Stimulated activated CD4-positive, alpha-beta T cell treated with anti-CD3 and anti-CD28 coated beads, Interleukin-4, amount 100 ng/mL, for 1 hour (primary cell): ENCODE results near the gene SIRT6.
A peak's percentile ranks its signal among the peaks of the same experiment; 100 is the strongest.
"Not testable (repeated sequence)": the region's sequence is repeated elsewhere in the genome, so short reads cannot be mapped to it uniquely, and the experiment has no call there.

ENCODE experiments used
- DNase-seq: peaks from one replicate; pipeline ENCODE4 v3.0.0-alpha.2; 2020

Gene SIRT6

GRCh38 chr19:4198467-4199126 is 16.2 kb upstream of the SIRT6 start:
- no peak for DNase-seq

GRCh38 chr19:4197625-4198466 is 15.5 kb upstream of the SIRT6 start:
- no peak for DNase-seq

DNA sequence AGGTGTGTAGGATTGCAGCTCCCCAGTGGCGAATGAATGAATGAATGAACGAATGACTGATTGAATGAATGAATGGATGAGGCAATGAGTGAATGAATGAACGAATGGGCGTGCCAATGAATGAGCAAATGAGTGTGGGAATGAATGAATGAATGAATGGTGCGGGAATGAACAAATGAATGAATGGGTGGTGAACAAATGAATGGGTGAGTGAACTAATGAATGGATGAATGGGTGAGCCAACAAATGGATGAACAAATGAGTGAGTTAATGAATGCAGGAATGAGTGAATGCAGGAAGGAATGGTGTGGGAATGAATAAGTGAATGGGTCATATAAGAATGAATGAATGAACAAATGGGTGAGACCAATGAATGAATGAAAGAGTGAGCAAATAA is 14.9 kb upstream of the SIRT6 start:
- no peak for DNase-seq

DNA sequence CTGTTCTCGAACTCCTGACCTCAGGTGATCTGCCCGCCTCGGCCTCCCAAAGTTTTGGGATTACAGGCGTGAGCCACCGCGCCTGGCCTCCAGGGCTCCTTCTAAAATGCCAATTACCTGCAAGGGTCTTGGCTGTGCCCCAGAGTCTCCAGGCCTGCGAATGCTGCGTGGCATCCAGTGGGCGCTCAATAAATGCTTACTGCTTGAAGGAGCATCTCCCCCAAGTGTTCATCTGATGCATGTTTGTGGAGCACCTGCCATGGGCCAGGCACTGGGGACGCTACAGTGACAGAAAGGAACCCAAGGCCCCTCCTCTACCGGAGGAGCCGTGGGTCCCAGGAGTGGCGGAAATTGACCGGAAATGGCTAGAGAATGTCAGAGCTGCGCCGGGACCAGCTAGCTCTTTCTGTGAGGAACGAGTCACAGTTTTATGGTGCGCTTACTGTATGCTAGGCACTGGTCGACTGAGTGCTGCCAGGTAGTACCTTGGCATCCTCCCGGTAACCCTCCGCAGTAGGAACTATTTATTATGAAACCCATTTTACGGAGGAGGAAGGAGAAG is 14.3 kb upstream of the SIRT6 start:
- DNase-seq, result no peak

DNA sequence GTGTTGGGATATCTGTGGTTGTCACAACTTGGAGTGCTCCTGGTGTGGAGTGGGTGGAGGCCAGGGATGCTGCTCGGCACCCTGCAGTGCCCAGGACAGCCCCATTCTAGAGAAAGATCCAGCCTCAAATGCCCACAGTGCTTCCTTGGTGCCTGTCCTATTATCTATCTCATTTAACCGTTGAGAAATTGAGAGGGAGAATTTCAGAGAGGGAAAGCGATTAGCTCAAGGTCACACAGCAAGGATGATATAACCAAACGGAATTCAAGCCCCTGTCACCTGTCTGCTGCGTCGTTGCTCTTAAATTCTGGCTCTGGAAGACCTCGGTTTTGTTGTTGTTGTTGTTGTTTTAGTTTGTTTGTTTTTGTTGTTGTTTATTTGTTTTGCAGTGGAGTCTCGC is 13.6 kb upstream of the SIRT6 start:
- no peak for DNase-seq

DNA sequence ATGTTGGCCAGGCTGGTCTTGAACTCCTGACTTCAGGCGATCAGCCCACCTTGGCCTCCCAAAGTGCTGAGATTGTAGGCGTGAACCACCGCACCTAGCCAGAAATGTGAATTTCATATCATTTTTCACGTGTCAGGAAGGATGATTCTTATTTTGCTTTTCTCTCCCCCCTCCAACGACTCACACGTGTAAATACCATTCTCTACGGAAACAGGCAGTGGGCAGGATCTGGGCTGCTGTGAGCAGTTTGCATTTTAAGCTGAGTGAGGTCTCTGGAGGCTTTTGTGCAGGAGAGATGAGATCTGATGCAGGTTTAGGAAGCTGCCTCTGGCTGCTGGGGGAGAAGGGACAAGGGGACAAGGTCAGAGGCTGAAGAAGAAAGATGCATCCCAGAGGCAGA is 12.0 kb upstream of the SIRT6 start:
- no peak for DNase-seq

- not testable (repeated sequence) for DNase-seq
Observed at GRCh38 chr19:4192537-4192936, 10.2 kb upstream of the SIRT6 start.

GRCh38 chr19:4189641-4190040 is 7.3 kb upstream of the SIRT6 start:
- no peak for DNase-seq

- DNase-seq, result no peak
Observed at GRCh38 chr19:4187313-4188122, 5.2 kb upstream of the SIRT6 start.

DNA sequence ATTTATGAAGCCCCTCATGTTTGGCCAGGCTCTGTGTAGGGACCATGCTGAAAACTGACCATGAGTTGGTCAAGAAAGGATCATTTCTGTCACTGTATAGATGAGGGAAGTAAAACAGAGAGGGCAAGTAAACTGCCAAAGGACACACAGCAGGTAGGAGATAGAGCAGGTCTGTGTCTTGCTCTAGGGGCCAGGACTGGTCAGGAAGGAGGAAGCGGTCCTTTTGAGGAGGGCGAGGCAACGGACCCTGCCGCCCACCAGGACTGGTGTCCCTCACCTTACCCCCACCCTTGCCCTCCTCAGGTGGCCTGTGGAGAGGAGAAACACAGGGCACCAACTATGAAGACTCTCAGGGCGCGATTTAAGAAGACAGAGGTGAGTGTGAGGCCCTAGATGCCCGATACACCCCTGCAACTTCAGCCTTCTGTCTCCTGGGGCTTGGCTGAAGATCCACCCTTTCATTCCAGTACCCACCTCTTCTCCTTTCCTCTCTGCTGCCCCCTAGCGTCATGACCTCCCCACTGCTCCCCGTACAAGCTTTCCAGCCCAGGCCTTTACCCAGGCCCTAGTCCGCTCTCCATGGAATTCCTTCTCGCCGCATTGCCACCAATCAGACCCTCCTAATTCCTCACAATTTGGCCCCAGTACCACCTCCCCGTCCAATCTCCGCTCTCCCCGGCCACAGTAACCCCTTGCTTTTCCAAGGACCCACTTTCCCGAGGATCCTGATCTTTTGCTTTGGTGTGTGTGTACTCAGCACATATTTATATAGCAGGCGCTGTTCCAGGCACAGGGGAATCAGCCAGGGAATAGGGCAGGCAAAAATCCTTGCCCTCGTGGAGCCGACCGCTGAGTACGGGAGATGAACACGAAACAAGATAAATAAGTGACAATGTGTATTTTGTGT is 4.0 kb upstream of the SIRT6 start:
- peak; percentile 77 for DNase-seq

GRCh38 chr19:4185413-4186086 is 3.2 kb upstream of the SIRT6 start:
- no peak for DNase-seq

- DNase-seq, result no peak
Observed at GRCh38 chr19:4184718-4185352, 2.5 kb upstream of the SIRT6 start.

DNA sequence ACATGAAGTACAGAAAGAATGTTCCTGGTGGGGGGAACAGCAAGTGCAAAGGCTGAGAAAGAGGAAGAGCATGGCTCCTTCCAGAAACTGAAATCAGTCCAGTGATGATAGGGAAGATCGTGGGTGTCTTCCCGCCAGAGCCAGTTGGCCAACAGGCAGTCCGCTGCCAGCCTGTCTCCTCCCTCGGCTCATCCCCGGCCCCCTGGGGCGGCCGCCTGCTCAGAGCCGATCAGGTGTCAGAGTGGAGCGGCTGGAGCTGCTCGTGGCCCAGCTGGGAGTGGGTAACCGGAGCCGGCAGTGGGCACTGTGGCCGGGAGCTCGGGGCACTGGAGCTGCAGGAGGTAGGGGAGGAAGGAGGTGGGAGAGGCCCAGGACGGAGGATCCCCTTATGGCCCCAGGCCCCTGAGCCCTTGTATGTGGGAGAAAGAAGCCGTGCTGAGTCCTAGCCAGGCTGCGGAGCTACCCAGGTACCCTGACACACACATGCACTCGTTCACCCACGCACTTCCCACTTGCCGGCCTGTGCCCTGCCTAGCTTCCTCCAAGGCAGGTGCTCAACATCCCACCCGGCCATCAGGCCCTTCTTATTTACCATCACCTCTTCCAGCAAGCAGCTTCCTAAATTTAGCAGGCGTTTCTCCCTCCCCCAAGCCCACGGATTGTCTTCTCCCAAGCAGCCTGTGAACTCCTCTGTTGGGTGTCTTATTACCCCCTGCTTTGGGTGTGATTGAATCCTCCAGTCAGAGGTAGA is 1.8 kb upstream of the SIRT6 start:
- DNase-seq, result no peak

GRCh38 chr19:4181053-4181508 is 1.3 kb downstream of the SIRT6 start:
- DNase-seq, result no peak

GRCh38 chr19:4178990-4179389 is 3.4 kb downstream of the SIRT6 start:
- no peak for DNase-seq

DNA sequence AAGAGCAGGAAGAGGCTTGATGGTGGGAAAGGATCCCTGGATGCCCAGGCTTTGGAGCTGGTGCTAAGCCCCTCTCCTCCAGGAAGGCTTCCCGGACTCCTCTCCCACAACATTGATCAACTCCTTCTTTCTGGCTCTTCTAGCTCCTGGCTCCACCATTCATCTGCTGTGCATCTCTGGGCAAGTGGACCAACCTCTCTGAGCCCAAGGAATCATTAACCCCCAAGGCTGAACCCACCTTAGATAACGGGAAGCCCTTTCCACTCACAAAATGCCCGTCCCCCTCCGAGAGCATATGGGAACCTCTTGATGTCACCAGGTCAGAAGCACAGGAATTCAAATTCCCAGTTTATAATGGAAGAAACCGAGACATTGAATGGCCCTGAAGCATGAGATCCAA is 5.2 kb downstream of the SIRT6 start:
- DNase-seq, result no peak

DNA sequence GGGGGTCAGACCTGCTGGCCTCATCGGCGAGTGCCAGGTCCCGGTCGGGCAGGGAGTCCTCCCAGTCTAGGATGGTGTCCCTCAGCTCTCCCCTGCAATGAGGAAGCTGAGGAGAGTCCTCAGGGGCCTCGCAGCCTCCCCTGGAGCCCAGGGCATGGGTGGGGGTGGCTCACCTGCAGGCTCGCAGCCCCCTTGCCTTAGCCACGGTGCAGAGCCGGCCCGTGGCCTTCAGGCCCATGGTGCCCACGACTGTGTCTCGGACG is 6.8 kb downstream of the SIRT6 start:
- DNase-seq, result no peak

DNA sequence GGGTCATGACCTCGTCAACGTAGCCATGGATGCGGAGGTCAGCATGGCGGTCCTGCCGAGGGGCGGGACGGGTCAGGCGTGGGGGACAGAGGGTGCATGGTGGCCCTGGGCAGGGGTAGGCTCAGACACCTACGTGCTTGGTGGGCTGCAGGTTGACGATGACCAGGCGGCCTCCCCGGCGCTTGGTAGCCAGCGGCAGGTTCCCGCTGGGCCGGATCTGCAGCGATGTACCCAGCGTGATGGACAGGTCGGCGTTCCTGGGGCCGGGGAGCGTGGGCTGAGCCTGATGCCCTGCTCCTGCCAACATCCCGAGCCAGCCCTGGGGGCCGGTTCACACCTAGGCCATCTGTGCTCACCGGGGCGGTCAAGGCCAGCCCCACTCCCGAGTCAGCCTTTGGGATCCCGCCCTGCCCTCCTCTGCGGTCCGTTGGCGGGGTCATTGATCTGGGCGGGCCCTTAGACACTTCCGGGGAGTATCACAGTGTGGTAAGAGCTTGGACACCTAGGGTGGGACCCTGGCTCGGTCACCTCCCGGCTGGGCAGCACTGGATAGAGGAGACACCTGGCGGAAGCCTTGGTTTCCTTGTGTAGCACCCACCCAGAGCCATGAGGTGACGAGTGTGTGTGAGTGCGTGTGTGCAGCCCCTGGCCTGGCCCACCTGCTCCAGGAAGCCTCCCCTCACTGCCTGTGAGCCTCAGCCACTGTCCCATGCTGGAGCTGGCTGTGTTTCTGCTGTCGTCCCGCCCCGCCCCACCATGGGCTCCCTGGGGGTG is 7.3 kb downstream of the SIRT6 start:
- no peak for DNase-seq

DNA sequence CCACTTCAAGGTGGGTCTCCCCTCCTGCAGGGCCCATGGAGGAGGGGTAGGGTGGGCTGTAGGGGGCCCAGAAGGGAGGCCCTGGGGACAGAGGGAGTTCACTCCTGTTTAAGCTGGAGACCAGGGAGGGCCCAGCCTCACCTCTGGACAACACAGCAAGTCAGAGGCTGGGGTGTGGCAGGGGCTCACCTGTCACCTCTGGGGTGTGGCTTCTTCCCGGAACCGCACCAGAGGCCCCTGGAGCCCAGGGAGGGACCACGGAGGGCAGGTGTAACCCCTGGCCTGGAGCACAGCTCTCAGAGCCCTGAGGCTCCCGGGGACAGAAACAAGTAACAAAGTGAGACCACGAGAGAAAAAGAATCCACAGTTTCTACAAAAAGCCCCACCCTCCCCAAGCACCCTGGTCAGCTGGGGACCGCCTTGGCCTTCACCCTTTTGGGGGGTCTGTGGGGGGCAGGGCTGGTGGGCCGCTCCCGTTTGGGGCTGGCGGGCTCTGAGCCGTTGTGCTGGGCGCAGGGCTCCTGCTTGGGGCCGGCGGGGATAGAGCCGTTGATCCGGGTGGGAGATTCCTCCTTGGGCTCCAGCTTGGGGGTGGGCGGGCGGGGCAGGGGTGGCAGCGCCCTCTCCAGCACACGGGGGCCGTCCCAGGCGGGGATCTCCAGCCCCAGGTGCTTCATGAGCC is 8.0 kb downstream of the SIRT6 start:
- no peak for DNase-seq
